Activated B cell treated with CpG ODN at 0.5 μM for 24 hours (primary cell): ENCODE results near the gene ERICH6. TPM values are rescaled to one million over a fixed set of nuclear protein-coding genes. Genes with fewer than 3 reads are reported as not detected.

Experiments used
- ATAC-seq: fragments of 200-7000 bp; cut with Tn5 transposase; one replicate; pipeline ENCODE4 v1.10.0; 2021; ENCODE audit warnings: low read depth, mild to moderate bottlenecking, moderate library complexity
- CTCF ChIA-PET: fragments of 350-600 bp; sonication (Branson Sonifier 250); formaldehyde crosslinking; loops from one replicate; lab custom pipeline; 2021; ENCODE audit warnings: antibody characterized with exemption; lab: Charles Lee
- POLR2A ChIA-PET: fragments of 350-600 bp; sonication (Branson Sonifier 250); formaldehyde crosslinking; loops from one replicate; lab custom pipeline; 2021; ENCODE audit warnings: antibody characterized with exemption; lab: Charles Lee
- DNase-seq: peaks from one replicate; pipeline ENCODE4 v3.0.0; 2022
- H3K27ac Mint-ChIP-seq: one replicate; pipeline ENCODE4 v1.8.0; 2020; ENCODE audit warnings: mixed read lengths
- H3K27me3 Mint-ChIP-seq: one replicate; pipeline ENCODE4 v1.8.0; 2021; ENCODE audit warnings: mixed read lengths
- H3K36me3 Mint-ChIP-seq: one replicate; pipeline ENCODE4 v1.8.0; 2021; ENCODE audit warnings: low read depth, mixed read lengths
- H3K4me1 Mint-ChIP-seq: one replicate; pipeline ENCODE4 v1.8.0; 2021; ENCODE audit warnings: mixed read lengths
- H3K4me3 Mint-ChIP-seq: one replicate; pipeline ENCODE4 v1.8.0; 2020; ENCODE audit warnings: mild to moderate bottlenecking, mixed read lengths
- H3K9me3 Mint-ChIP-seq: one replicate; pipeline ENCODE4 v1.8.0; 2020; ENCODE audit warnings: mixed read lengths
- intact Hi-C: fragments of 100-400 bp; cut with micrococcal nuclease; formaldehyde crosslinking; loops from one replicate; pipeline ENCODE4 v1.15.1; 2024
- total RNA-seq: library from RNA; stranded (reverse); gene quantifications from 2 replicates; pipeline ENCODE4 v1.2.3, GENCODE V29; 2022
- TF ChIP-seq, protein P1 (sequence below): fragments of 200-600 bp; IDR thresholded peaks from one replicate; pipeline ENCODE4 v1.8.0; 2022; ENCODE audit warnings: antibody characterized with exemption, mild to moderate bottlenecking

Gene ERICH6
- total RNA-seq, 1 donor from 2014 or later = not detected

DNA sequence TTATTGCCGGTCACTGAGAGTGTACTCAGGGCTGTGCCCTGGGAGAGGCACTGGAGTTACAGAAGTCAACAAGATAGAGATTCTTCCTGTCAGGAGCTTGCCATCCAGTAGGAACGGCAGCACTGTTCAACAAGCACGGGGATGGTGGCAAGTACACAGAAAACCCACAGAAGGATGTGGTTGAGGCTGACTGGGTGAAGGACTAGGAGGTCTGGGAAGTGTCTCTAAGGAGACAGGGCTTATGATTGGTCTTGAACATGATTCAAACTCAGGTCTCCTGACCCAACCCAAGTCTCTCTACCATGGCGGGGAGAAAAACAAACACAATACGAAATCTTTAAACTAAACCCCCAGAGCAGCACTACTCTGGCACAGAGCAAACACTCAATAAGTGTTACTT is 37.6 kb downstream of the ERICH6 start:
- H3K9me3 Mint-ChIP-seq = no peaks in the 10 kb centered on the region
- H3K27ac Mint-ChIP-seq = no peak overlapping the region
- no peaks in the 10 kb centered on the region for H3K4me1 Mint-ChIP-seq
- H3K27me3 Mint-ChIP-seq = no peaks in the 10 kb centered on the region
- no peaks in the 10 kb centered on the region for H3K36me3 Mint-ChIP-seq
- ATAC-seq (no peak), DNase-seq (no peak)
- CTCF ChIA-PET = no interaction called here
- POLR2A ChIA-PET = no interaction called here
- intact Hi-C loops = no loop called here
- no peak overlapping the region for H3K4me3 Mint-ChIP-seq
- TF ChIP-seq, protein P1, sequence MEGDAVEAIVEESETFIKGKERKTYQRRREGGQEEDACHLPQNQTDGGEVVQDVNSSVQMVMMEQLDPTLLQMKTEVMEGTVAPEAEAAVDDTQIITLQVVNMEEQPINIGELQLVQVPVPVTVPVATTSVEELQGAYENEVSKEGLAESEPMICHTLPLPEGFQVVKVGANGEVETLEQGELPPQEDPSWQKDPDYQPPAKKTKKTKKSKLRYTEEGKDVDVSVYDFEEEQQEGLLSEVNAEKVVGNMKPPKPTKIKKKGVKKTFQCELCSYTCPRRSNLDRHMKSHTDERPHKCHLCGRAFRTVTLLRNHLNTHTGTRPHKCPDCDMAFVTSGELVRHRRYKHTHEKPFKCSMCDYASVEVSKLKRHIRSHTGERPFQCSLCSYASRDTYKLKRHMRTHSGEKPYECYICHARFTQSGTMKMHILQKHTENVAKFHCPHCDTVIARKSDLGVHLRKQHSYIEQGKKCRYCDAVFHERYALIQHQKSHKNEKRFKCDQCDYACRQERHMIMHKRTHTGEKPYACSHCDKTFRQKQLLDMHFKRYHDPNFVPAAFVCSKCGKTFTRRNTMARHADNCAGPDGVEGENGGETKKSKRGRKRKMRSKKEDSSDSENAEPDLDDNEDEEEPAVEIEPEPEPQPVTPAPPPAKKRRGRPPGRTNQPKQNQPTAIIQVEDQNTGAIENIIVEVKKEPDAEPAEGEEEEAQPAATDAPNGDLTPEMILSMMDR = no peak

DNA sequence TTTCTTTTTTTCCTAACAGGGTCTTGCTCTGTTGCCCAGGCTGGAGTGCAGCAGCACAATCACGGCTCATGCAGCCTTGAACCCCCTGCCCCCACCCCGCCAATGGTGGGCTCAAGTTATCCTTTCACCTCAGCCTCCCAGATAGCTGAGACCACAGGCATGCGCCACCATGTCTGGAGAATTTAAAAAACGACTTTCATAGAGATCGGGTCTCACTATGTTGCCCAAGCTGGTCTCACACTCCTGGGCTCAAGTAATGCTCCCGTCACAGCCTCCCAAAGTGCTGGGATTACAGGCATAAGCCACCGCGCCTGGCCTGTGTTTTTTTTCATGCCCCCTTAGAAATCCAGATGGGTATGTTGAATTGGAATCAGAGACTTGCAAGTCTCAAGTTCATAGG is 40.3 kb downstream of the ERICH6 start:
- no peak for ATAC-seq
- Mint-ChIP-seq H3K4me3 (no peak overlapping the region), H3K27me3 (no peaks in the 10 kb centered on the region), H3K27ac (no peak overlapping the region), H3K9me3 (no peaks in the 10 kb centered on the region), H3K4me1 (no peaks in the 10 kb centered on the region), H3K36me3 (no peaks in the 10 kb centered on the region)
- intact Hi-C loops = no loop called here
- ChIA-PET POLR2A (no interaction called here), CTCF (no interaction called here)
- no peak for DNase-seq
- TF ChIP-seq, protein P1 = no peak

DNA sequence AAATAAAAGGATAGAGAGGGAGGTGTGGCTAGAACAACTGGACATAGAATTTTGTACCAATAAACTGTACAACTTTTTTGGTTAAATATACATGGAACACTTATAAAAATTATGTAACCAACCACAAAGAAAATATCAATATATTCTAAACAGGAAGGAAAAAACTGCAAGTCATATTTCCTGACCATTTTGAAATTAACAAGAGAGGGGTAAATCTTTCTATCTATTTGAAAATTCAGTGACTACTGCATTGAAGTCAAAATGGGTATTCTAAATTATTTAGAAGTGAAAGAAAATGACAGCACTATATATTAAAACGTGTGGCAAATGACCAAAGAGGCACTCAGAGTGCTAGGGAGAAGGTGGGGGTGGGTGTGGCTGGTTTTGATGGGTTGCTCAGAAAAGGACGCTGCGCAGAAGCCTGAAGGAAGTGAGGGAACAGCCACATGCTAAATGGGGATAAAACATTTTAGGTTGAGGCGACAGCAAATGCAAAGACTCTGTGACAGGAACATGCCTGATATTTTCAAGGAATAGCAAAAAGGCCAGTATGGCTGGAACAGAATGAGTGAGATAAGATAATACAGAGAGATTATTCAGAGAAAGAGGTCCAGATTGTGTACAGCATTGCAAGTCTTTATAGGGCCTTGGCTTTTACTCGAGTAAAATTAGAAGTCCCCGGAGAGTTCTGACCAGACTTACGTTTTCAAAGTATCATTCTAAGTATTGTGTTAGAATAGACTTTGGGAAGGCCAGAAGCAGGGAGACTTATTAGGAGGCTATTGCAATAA is 41.1 kb downstream of the ERICH6 start:
- Mint-ChIP-seq H3K27me3 (no peaks in the 10 kb centered on the region), H3K36me3 (no peaks in the 10 kb centered on the region), H3K27ac (no peak overlapping the region), H3K9me3 (no peaks in the 10 kb centered on the region), H3K4me1 (no peaks in the 10 kb centered on the region), H3K4me3 (no peak overlapping the region)
- TF ChIP-seq, protein P1 = no peak
- ChIA-PET CTCF (no interaction called here), POLR2A (no interaction called here)
- ATAC-seq = no peak
- DNase-seq = no peak
- intact Hi-C loops = no loop called here

- TF ChIP-seq, protein P1 = no peak
- ATAC-seq = no peak
- Mint-ChIP-seq H3K9me3 (no peaks in the 10 kb centered on the region), H3K27me3 (no peaks in the 10 kb centered on the region), H3K4me1 (peaks cover 2% of the 10 kb centered on the region), H3K36me3 (no peaks in the 10 kb centered on the region), H3K27ac (no peak overlapping the region), H3K4me3 (no peak overlapping the region)
- DNase-seq = no peak
- ChIA-PET CTCF (no interaction called here), POLR2A (no interaction called here)
- intact Hi-C loops = no loop called here
Measured at GRCh38 chr3:150656316-150656715, 47.4 kb downstream of the ERICH6 start.

- intact Hi-C loops = no loop called here
- Mint-ChIP-seq H3K27me3 (no peaks in the 10 kb centered on the region), H3K9me3 (no peaks in the 10 kb centered on the region), H3K27ac (no peak overlapping the region), H3K4me1 (peaks cover 2% of the 10 kb centered on the region), H3K36me3 (no peaks in the 10 kb centered on the region), H3K4me3 (no peak overlapping the region)
- POLR2A ChIA-PET = no interaction called here
- TF ChIP-seq, protein P1 = no peak
- CTCF ChIA-PET = no interaction called here
- ATAC-seq (no peak), DNase-seq (no peak)
Measured at GRCh38 chr3:150653110-150653561, 50.6 kb downstream of the ERICH6 start.
